ENCODE data around the gene RHCE. TPM values are rescaled to one million over a fixed set of nuclear protein-coding genes. Genes with fewer than 3 reads are reported as not detected.
A peak's percentile ranks its signal among the peaks of the same experiment; 100 is the strongest.
"Not testable (repeated sequence)": the region's sequence is repeated elsewhere in the genome, so short reads cannot be mapped to it uniquely, and the experiment has no call there.

The RHCE gene
- total RNA-seq, 1 donor: under 0.01 TPM

DNA sequence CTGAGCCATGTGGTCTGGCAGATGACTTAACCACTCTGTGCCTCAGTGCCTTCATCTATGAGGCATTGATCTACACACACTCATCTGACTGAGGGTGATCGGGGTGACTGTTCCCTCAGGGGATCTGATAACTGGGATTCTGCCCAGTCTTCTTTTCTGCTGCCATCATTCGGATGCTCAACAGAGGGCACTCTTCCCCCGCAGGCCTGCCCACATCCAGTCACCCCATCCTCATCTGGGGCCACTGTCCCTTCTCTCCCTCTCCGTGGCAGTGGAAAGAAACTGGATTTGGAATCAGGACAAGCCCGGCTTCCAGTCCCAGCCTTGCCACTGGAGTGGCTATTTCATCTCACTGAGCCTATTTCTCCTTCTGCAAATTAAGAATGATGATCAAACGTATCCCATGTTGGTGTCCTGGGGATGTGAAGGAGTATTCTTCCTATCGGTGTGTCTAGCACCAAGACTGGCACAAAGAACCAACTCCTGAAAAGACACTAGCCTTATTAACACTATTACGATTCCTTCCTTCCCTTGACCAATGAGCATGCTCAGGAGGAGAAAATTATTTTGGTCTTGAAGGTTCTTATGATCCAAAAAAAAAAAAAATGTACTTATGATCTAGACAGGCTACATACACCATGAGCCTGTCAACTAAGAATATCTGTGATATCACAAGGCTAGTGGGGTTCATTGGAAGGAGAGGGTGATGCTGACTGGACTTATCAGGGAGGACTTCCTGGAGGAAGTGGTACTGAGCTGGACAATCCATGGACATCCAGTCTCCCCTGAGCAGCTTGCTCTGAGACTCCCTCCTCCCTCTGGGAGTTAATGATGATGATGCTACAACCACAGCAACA, 17.4 kb downstream of the RHCE start:
- not testable (repeated sequence) for H3K4me3 ChIP-seq (ENCODE audit: low read depth, low read length); DNase-seq (ENCODE audit: low read depth)
- TF ChIP-seq, protein P1, sequence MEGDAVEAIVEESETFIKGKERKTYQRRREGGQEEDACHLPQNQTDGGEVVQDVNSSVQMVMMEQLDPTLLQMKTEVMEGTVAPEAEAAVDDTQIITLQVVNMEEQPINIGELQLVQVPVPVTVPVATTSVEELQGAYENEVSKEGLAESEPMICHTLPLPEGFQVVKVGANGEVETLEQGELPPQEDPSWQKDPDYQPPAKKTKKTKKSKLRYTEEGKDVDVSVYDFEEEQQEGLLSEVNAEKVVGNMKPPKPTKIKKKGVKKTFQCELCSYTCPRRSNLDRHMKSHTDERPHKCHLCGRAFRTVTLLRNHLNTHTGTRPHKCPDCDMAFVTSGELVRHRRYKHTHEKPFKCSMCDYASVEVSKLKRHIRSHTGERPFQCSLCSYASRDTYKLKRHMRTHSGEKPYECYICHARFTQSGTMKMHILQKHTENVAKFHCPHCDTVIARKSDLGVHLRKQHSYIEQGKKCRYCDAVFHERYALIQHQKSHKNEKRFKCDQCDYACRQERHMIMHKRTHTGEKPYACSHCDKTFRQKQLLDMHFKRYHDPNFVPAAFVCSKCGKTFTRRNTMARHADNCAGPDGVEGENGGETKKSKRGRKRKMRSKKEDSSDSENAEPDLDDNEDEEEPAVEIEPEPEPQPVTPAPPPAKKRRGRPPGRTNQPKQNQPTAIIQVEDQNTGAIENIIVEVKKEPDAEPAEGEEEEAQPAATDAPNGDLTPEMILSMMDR (IDR thresholded peaks at IDR 0.05; ENCODE audit: insufficient read depth, low read depth, low read length): peak; percentile 28

DNA sequence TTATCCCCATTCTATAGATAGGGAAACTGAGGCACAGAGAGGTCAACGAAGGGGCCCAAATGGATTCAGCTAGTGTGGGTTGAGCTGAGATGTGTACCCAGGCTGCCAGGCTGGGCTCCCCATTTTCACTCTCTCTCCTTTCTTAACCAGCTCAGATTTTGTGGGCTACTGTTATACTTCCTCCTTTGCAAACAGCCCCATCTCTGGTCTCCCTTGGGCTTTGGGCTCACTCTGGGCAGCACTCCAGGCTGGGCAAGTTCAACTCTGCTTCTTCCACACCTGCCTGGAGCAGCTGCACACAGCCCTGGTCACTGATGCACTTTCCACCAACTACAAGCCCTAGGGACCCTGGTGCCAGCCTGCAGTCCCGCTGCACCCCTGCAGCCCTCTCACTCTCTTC, 22.5 kb downstream of the RHCE start:
- not testable (repeated sequence) for DNase-seq (ENCODE audit: low read depth); H3K4me3 ChIP-seq (ENCODE audit: low read depth, low read length)

DNA sequence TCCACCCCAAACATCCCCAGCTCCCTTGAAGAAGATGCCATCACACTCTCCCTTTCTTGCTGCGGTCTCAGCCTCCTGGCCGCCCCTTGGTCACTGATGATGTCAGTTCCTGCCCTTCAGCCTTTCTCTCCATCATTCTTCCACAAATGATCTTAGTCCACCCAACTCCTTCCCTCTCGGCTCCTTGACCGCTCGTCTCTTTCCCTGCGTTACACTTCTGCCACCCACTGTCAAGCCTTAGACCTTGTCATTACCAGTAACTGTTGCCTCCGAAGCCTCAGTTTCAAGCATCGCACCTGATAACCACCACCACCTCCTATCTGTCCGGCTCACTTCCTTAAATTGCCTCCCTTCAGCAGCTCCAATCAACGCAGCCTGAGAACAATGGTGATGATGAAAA, 23.1 kb downstream of the RHCE start:
- not testable (repeated sequence) for H3K4me3 ChIP-seq (ENCODE audit: low read depth, low read length)
- DNase-seq (ENCODE audit: low read depth): peak; percentile 44

DNA sequence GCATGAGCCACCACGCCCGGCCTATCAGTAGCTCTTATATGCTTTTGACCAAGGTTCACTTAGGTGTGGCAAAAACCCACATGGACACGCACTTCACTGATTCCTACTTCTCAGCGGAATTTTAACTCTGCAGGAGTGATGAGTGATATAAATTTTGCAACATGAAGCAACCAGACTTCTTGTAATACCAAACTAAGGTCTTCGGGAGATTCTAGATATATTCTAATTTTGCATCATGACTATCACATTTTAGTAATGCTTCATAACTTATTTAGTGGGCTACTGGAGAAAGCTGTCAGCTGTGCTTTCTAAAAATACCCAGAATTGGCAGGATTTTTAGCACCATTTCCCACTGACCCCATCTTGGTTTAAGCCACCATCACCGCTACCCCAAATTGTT, 27.8 kb downstream of the RHCE start:
- no peak for DNase-seq (ENCODE audit: low read depth)
- H3K4me3 ChIP-seq (ENCODE audit: low read depth, low read length): no peak overlapping the region
- TF ChIP-seq, protein P1 (IDR thresholded peaks at IDR 0.05; ENCODE audit: insufficient read depth, low read depth, low read length): no peak

DNA sequence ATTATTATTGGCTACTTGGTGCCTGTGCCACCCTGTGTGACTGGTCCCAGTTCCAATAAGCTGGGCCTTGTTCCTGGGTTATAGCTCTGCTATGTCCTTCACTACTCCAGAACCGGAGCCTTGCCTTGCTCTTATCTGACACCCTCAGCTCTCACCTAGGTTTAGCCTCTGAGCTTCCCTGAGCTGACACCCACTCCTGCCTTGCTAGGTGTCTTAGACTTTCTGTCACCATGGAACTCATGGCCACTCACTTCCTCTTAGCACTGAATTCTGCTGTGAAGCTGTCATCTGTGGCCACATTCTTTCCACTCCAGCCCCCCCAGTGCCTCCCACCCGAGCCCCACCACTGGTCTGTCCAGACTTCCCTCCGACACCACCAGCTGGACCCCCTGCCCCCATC, 30.9 kb downstream of the RHCE start:
- not testable (repeated sequence) for H3K4me3 ChIP-seq (ENCODE audit: low read depth, low read length); DNase-seq (ENCODE audit: low read depth)

DNA sequence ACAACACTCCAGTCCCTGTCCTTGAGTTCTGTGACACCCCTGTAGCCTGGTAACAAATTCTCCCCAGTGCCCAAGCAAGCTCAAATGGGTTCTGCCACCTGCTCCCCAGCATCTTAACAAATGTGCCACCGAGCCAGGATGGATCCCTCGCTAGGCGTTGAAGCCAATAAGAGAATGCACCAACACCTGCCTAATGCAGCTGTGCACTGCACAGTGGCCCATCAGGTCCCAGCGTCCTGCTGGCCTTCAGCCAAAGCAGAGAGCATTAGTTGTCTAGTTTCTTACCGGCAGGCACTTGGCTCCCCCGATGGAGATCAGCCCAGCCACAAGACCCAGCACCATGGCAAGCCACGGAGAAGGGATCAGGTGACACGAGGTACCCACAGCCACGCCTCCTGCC, 31.9 kb downstream of the RHCE start:
- DNase-seq (ENCODE audit: low read depth); H3K4me3 ChIP-seq (ENCODE audit: low read depth, low read length): not testable (repeated sequence)

DNA sequence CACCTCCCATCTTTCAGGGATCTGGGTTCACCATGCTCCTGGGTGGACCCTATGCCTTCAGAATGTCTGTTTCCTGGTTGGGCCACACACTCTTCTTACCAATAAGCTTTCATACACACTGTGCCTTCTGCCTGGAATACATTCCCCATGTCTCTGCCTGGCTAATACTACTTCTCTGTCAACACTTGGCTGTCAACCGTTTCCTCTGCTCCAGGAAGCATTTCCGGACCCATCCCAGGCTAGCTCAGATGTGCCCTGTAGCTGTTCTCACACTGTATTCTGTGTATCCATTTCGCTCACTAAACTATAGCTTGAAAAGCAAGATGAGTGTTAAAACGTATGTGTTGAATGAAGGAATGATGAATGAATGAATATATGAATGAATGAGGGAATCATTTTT, 33.5 kb downstream of the RHCE start:
- H3K4me3 ChIP-seq (ENCODE audit: low read depth, low read length); DNase-seq (ENCODE audit: low read depth): not testable (repeated sequence)

DNA sequence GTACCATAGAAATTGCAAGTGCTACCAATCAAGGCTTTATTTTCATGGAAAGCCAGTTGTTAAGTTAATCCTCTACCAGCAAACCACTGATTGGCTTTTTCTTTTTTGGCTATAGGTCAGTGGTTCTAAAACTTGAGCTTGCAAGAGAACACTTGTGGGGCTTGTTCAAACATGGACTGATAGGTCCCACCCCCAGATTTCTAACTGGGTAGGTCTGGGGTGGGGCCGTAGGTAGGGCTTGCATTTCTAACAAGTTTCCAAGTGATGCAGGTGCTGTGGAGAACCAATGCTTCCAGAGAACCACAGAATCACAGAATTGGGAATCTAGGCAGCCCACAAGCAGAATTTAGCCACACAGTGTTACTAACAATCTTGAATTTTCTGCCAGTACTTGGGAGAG, 36.8 kb downstream of the RHCE start:
- H3K4me3 ChIP-seq (ENCODE audit: low read depth, low read length); DNase-seq (ENCODE audit: low read depth): not testable (repeated sequence)

DNA sequence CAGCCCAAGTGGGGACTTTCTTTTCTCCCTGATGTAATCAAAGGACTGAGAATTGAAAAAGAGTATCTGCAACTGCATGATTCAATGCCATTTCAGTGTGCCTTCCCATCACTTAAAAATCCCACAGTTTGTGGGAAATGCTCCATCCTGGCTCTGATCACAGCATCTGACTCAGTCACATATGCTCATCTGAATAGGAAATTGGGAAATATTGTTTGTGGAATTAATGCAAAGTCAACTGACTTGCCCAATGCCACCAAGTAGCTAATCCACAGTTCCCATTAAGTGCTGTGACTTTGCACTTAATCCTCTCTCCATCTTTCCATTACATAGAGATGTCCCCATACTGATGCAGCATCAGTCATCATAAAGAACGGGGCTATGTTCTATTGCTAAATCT, 37.5 kb downstream of the RHCE start:
- H3K4me3 ChIP-seq (ENCODE audit: low read depth, low read length): not testable (repeated sequence)
- DNase-seq (ENCODE audit: low read depth): peak; percentile 41

DNA sequence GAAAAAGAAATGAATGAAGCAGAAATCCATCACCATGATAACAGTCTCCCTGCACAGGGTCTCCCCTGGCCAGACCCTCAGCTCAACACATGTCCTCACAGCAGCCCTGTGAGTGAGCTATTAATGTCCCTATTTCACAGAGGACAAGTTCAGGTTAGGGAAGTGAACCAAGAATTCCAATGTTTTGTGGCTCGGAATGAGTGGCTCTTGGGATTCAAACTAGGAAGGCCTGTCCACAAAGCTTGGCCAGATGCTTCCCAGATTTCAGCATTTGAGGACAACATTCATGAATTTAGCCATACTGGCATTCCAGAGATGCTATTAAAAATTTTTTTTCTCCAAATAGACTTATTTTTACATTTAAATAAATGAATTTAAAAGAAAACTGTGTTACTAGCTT, 38.1 kb downstream of the RHCE start:
- not testable (repeated sequence) for DNase-seq (ENCODE audit: low read depth); H3K4me3 ChIP-seq (ENCODE audit: low read depth, low read length)

DNA sequence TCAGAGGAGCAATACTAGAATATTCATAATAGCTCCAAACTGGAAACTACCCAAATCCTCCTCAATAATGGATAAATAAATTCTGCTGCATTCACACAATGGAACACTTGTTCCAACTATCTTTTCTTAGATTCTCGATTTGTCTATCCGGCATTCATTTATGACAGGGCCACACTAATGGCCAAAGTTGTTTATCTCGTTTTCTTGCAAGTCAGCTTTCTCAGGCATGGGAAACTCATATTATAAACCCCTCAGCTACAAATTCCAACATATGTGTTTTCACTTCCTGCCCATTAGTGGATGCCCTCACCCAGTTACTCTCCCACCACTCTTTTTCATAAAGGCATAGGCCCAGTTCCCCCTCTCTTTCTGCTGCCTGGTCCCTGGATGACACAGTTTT, 42.3 kb downstream of the RHCE start:
- not testable (repeated sequence) for H3K4me3 ChIP-seq (ENCODE audit: low read depth, low read length); DNase-seq (ENCODE audit: low read depth)

DNA sequence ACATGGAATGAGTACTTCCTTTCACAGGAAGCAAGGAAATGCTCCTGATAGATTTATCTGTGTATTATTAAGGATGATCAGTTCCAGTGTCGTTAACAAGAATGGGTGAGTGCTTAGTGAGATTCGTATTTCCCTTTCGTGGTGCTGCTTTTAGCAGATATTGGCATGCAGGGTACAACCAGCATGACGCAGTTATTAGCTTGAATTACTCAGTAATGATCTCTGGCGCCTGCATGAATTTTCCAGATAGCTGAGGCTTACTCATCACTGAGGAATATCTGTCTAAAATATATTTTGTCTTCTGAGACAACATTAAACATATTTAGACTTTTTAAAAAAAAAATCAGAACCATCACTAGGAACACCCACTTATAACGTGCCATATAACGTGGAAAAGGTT, 48.9 kb downstream of the RHCE start:
- not testable (repeated sequence) for H3K4me3 ChIP-seq (ENCODE audit: low read depth, low read length)
- DNase-seq (ENCODE audit: low read depth): peak; percentile 80

DNA sequence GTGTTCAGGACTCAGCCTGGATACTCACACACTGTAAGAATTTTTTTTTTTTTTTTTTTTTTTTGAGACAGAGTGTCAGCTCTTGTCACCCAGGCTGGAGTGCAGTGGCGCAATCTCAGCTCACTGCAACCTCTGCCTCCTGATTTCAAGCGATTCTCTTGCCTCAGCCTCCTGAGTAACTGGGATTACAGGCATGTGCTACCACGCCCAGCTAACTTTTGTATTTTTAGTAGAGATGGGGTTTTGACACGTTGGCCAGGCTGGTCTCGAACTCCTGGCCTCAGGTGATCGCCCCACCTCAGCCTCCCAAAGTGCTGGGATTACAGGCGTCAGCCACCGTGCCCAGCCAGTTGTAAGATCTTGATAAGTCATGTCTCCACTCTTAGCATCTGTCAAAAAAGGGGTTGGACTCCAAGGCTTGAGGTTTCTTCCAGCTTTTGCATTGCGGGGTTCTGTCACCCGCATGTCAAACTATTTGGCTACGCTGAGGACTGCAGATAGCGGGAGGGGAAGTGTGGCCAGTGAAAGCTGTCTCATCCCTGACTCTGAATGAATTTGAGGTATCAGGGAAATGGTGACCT, 50.8 kb downstream of the RHCE start:
- not testable (repeated sequence) for DNase-seq (ENCODE audit: low read depth); H3K4me3 ChIP-seq (ENCODE audit: low read depth, low read length)
